DND-41 (cell line): Measurements from ENCODE around the gene TJP3.

ENCODE experiments used
- ATAC-seq: fragments of 200-7000 bp; cut with Tn5 transposase; 3 replicates; pipeline ENCODE4 v1.9.1; 2021; ENCODE audit warnings: low read depth; ENCODE audit not compliant: insufficient read depth
- DNase-seq: peaks from one replicate; pipeline ENCODE4 v3.0.0-alpha.2; 2020
- H2AFZ ChIP-seq: 2 replicates; pipeline ENCODE4 v1.6.0; 2012; ENCODE audit warnings: low read depth, low read length
- H3K27ac ChIP-seq: 2 replicates; pipeline ENCODE4 v1.5.1; 2012; ENCODE audit warnings: low read length, inconsistent platforms
- H3K27me3 ChIP-seq: fragments of 200-600 bp; sonication (generic); 2 replicates; pipeline ENCODE4 v1.6.0; 2012; ENCODE audit warnings: low read length, mild to moderate bottlenecking, inconsistent platforms; ENCODE audit not compliant: insufficient read depth, poor library complexity
- H3K36me3 ChIP-seq: 2 replicates; pipeline ENCODE4 v1.5.1; 2012; ENCODE audit warnings: low read length, inconsistent platforms; ENCODE audit not compliant: insufficient read depth
- H3K4me1 ChIP-seq: 2 replicates; pipeline ENCODE4 v1.5.1; 2012; ENCODE audit warnings: mild to moderate bottlenecking, low read length; ENCODE audit not compliant: insufficient read depth
- H3K4me2 ChIP-seq: 2 replicates; pipeline ENCODE4 v1.6.0; 2012; ENCODE audit warnings: mild to moderate bottlenecking, moderate library complexity, low read length, inconsistent platforms; ENCODE audit not compliant: insufficient read depth
- H3K4me3 ChIP-seq, 2 experiments: fragments of 200-600 bp in 1 of 2; shearing (Covaris generic) in 1 of 2; 2 replicates each; pipeline ENCODE4 v1.5.1; 2012 to 2016; ENCODE audit warnings: inconsistent platforms in 2 of 2, low read length in 2 of 2, mild to moderate bottlenecking in 2 of 2, low read depth in 1 of 2, moderate library complexity in 1 of 2
- H3K79me2 ChIP-seq: 2 replicates; pipeline ENCODE4 v1.6.0; 2012; ENCODE audit warnings: low read length, inconsistent platforms; ENCODE audit not compliant: insufficient read depth
- H3K9ac ChIP-seq: 2 replicates; pipeline ENCODE4 v1.6.0; 2012; ENCODE audit warnings: low read depth, mild to moderate bottlenecking, inconsistent platforms, low read length, moderate library complexity
- H3K9me3 ChIP-seq: 2 replicates; pipeline ENCODE4 v1.5.1; 2012; ENCODE audit warnings: low read length, moderate library complexity, mild to moderate bottlenecking, inconsistent platforms; ENCODE audit not compliant: insufficient read depth, severe bottlenecking
- H4K20me1 ChIP-seq: 2 replicates; pipeline ENCODE4 v1.6.0; 2012; ENCODE audit warnings: low read length; ENCODE audit not compliant: insufficient read depth
- EZH2 ChIP-seq: IDR thresholded peaks from 3 replicates; pipeline ENCODE4 v1.6.1; 2012; ENCODE audit warnings: borderline replicate concordance, low read depth, mild to moderate bottlenecking, moderate library complexity, low read length, inconsistent platforms; ENCODE audit not compliant: severe bottlenecking
- TF ChIP-seq, protein P1 (sequence below): IDR thresholded peaks from 2 replicates; pipeline ENCODE4 v1.5.1; 2012; ENCODE audit warnings: borderline replicate concordance, low read length, moderate library complexity, mild to moderate bottlenecking; ENCODE audit not compliant: poor library complexity, severe bottlenecking; ENCODE audit errors: extremely low read depth

The TJP3 gene

GRCh38 chr19:3674784-3675543 is 33.2 kb upstream of the TJP3 start:
- no peaks in the 10 kb centered on the region for H3K4me1 ChIP-seq
- H4K20me1 ChIP-seq = peaks cover 54% of the 10 kb centered on the region
- H3K9me3 ChIP-seq = no peaks in the 10 kb centered on the region
- H3K36me3 ChIP-seq = 0 out of 2 replicates have a peak, but pooled peaks cover 2% of the 10 kb centered on the region
- ATAC-seq = no peak
- DNase-seq = no peak
- no peak overlapping the region for H2AFZ ChIP-seq
- H3K27ac ChIP-seq = no peak overlapping the region
- H3K79me2 ChIP-seq = peaks cover 38% of the 10 kb centered on the region
- no peak overlapping the region for H3K4me3 ChIP-seq
- no peak overlapping the region for H3K9ac ChIP-seq
- no peak overlapping the region for H3K4me2 ChIP-seq
- no peaks in the 10 kb centered on the region for H3K27me3 ChIP-seq
- TF ChIP-seq EZH2 = no peak
- TF ChIP-seq, protein P1, sequence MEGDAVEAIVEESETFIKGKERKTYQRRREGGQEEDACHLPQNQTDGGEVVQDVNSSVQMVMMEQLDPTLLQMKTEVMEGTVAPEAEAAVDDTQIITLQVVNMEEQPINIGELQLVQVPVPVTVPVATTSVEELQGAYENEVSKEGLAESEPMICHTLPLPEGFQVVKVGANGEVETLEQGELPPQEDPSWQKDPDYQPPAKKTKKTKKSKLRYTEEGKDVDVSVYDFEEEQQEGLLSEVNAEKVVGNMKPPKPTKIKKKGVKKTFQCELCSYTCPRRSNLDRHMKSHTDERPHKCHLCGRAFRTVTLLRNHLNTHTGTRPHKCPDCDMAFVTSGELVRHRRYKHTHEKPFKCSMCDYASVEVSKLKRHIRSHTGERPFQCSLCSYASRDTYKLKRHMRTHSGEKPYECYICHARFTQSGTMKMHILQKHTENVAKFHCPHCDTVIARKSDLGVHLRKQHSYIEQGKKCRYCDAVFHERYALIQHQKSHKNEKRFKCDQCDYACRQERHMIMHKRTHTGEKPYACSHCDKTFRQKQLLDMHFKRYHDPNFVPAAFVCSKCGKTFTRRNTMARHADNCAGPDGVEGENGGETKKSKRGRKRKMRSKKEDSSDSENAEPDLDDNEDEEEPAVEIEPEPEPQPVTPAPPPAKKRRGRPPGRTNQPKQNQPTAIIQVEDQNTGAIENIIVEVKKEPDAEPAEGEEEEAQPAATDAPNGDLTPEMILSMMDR = no peak

DNA sequence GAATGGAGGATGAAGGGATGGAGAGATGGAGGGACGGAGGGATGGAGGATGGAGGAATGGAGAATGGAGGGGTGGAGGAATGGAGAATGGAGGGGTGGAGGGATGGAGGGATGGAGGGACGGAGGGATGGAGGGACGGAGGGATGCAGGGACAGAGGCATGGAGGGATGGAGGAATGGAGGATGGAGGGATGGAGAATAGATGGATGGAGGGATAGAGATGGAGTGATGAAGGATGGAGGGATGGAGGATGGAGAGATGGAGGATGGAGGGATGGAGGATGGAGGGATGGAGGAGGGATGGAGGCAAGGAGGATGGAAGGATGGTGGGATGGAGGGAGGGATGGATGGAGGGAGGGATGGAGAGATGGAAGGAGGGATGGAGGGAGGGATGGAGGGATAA is 30.0 kb upstream of the TJP3 start:
- Histone ChIP-seq H3K9ac (no peak overlapping the region), H4K20me1 (peaks cover 56% of the 10 kb centered on the region), H2AFZ (no peak overlapping the region), H3K4me3 (no peak overlapping the region), H3K4me2 (no peak overlapping the region), H3K9me3 (no peaks in the 10 kb centered on the region), H3K79me2 (peaks cover 38% of the 10 kb centered on the region), H3K36me3 (peaks cover 3% of the 10 kb centered on the region), H3K27ac (no peak overlapping the region), H3K27me3 (no peaks in the 10 kb centered on the region), H3K4me1 (no peaks in the 10 kb centered on the region)
- ATAC-seq = no peak
- DNase-seq = no peak
- TF ChIP-seq, protein P1 = no peak
- TF ChIP-seq EZH2 = no peak

GRCh38 chr19:3679138-3679537 is 29.0 kb upstream of the TJP3 start:
- peaks cover 3% of the 10 kb centered on the region for H3K36me3 ChIP-seq
- no peak overlapping the region for H2AFZ ChIP-seq
- H3K4me3 ChIP-seq = no peak overlapping the region
- no peak overlapping the region for H3K27ac ChIP-seq
- H3K79me2 ChIP-seq = peaks cover 37% of the 10 kb centered on the region
- peaks cover 54% of the 10 kb centered on the region for H4K20me1 ChIP-seq
- H3K9me3 ChIP-seq = no peaks in the 10 kb centered on the region
- no peak overlapping the region for H3K9ac ChIP-seq
- TF ChIP-seq EZH2 = no peak
- TF ChIP-seq, protein P1 = no peak
- DNase-seq (no peak), ATAC-seq (no peak)
- no peak overlapping the region for H3K4me2 ChIP-seq
- no peaks in the 10 kb centered on the region for H3K4me1 ChIP-seq
- H3K27me3 ChIP-seq = no peaks in the 10 kb centered on the region
